GM18511 (cell line): ENCODE measurements around the gene ZDHHC15.
"Not testable (repeated sequence)": the region's sequence is repeated elsewhere in the genome, so short reads cannot be mapped to it uniquely, and the experiment has no call there.

Source experiments
- ATAC-seq: cut with Tn5 transposase; IDR thresholded peaks from one replicate; pipeline ENCODE4 v1.9.1; 2021; ENCODE audit warnings: mild to moderate bottlenecking, moderate library complexity; ENCODE audit not compliant: unreplicated experiment

The ZDHHC15 gene, protein sequence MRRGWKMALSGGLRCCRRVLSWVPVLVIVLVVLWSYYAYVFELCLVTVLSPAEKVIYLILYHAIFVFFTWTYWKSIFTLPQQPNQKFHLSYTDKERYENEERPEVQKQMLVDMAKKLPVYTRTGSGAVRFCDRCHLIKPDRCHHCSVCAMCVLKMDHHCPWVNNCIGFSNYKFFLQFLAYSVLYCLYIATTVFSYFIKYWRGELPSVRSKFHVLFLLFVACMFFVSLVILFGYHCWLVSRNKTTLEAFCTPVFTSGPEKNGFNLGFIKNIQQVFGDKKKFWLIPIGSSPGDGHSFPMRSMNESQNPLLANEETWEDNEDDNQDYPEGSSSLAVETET

DNA sequence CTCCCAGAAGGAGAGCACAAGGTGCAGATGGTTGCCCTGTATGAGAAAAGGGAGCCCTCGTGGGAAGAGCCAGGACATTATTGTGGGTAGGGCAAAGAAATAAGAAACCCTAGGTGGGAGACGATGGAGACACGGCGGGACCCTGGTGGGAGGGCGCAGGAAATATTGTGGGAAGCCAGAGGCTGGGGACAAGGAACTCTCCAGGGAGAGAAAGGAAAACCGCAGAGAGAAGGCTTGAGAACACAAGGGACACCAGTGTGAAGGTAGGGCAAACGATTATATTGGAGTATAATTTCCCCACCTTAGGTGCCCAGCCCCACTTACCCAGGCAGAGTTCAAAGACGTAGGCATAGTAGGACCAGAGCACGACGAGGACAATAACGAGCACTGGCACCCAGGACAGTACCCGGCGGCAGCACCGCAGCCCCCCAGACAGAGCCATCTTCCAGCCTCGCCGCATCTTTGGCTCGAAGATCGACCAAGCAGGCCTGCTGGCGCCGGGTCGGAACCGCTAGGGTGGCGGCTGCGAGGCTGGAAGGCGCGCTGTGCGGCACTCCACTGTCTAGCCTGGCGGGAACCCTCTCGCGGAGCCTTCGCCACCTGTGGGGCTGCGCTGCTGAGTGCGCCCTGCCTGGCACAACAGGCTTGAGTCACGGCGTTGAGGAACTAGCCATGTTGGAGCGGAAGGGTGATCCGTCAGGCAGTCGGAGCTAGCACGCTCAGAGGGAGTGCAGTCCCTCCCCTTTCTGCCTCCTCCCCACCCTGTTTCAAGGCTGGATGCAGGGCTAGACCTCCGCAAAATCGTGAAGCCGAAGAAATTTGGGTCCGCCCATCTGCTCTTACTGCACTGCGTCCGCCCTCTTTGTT is at the start of gene ZDHHC15:
Gene ZDHHC15 (minus strand): TSS at position 473 of the 867 bp plus-strand sequence. CDS start 13 bp downstream, at position 460.
- peak; percentile 48 for ATAC-seq

- ATAC-seq: not testable (repeated sequence)
Measured at GRCh38 chrX:75560544-75560943, 37.7 kb upstream of the ZDHHC15 start.

GRCh38 chrX:75547783-75548182 is 24.9 kb upstream of the ZDHHC15 start:
- ATAC-seq: no peak

GRCh38 chrX:75546724-75547511 is 24.1 kb upstream of the ZDHHC15 start:
- no peak for ATAC-seq

DNA sequence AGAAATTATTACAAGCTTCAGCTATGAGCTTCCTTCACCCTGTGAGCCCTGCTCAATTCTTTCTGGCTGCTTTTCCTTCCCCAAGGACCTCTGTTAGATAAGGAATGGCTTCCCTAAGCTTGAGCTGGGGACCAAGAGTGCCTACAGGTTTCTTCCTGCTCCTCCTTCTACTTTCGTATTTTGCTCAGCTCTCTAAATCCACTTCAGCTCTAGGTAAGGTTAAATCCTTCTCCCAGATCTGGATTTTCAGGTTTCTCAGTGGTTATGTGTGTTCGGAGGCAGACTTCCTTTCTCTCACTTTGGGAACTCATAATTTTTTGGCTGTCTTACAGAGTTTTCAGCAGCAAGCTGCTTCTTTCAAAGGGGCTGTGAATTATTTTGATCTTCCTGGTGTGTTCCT is 21.9 kb upstream of the ZDHHC15 start:
- no peak for ATAC-seq

- no peak for ATAC-seq
Measured at GRCh38 chrX:75483933-75484332, 38.9 kb downstream of the ZDHHC15 start.

DNA sequence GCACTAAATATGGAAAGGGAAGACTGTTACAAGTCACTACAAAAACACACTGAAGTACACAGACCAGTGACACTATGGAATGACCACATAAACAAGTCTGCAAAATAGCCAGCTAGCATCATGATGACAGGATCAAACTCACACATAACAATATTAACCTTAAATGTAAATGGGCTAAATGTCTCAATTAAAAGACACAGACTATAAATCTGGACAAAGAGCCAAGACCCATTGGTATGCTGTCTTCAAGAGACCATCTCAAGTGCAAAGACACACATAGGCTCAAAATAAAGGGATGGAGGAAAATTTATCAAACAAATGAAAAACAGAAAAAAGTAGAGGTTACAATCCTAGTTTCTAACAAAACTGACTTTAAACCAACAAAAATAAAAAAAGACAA is 61.1 kb downstream of the ZDHHC15 start:
- not testable (repeated sequence) for ATAC-seq

- ATAC-seq: no peak
Measured at GRCh38 chrX:75421688-75422230, 101.1 kb downstream of the ZDHHC15 start.

GRCh38 chrX:75407153-75407552 is 115.7 kb downstream of the ZDHHC15 start:
- not testable (repeated sequence) for ATAC-seq

GRCh38 chrX:75390470-75390869 is 132.4 kb downstream of the ZDHHC15 start:
- no peak for ATAC-seq

- no peak for ATAC-seq
Measured at GRCh38 chrX:75369721-75370120, 153.1 kb downstream of the ZDHHC15 start.

- ATAC-seq: no peak
Measured at GRCh38 chrX:75366861-75367260, 156.0 kb downstream of the ZDHHC15 start.

GRCh38 chrX:75365243-75365975 is 157.4 kb downstream of the ZDHHC15 start:
- ATAC-seq: no peak

DNA sequence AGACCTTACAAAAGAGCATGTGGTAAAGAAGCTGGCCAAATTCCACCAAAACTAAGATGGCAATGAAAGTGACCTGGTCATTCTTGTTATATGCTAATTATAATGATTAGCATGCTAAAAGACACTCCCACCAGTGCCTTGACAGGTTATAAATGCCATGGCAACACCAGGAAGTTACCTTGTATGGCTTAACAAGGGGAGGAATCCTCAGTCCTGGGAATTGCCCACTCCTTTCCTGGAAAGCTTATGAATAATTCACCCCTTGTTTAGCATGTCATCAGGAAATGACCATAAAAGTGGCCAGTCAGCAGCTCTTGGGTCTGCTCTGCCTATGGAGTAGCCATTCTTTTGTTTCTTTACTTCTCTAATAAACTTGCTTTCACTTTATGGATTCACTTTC is 161.0 kb downstream of the ZDHHC15 start:
- ATAC-seq: no peak

GRCh38 chrX:75348601-75349000 is 174.2 kb downstream of the ZDHHC15 start:
- ATAC-seq: not testable (repeated sequence)

DNA sequence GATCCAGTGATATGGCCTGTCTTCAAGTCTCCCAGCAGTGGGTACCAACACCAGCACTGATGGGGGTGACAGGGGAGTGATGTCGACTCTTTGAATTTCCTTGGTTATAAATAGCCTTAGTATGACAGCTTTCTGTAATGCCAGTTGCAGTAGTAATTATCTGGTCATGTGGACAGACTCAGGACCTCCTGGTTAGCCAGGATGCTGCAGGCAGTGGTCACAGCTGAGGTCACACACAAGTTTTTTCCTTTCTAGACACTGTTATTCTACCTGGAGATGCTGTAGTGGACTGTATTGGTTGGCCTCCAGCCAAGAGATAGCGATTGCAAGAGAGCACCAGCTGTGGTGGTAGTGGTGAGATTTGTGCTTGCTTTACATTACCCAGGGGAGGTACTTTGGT is 185.3 kb downstream of the ZDHHC15 start:
- no peak for ATAC-seq

GRCh38 chrX:75335127-75335458 is 187.7 kb downstream of the ZDHHC15 start:
- ATAC-seq: no peak

DNA sequence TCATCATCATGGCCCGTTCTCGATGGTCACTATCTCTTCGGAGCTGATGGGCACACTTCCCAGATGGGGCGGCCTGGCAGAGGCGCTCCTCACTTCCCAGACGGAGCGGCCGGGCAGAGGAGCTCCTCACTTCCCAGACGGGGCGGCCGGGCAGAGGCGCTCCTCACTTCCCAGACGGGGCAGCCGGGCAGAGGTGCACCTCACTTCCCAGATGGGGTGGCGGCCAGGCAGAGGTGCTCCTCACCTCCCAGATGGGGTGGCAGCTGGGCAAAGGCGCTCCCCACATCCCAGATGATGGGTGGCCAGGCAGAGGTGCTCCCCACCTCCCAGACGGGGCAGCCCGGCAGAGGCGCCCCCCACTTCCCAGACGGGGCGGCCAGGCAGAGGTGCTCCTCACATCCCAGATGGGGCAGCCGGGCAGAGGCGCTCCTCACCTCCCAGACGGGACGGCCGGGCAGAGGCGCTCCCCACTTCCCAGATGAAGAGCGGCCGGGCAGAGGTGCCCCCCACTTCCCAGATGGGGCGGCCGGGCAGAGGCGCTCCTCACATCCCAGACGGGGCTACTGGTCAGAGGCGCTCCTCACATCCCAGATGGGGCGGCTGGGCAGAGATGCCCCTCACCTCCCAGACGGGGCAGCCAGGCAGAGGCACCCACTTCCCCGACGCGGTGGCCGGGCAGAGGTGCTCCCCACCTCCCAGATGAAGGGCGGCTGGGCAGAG is 188.3 kb downstream of the ZDHHC15 start:
- ATAC-seq: not testable (repeated sequence)

DNA sequence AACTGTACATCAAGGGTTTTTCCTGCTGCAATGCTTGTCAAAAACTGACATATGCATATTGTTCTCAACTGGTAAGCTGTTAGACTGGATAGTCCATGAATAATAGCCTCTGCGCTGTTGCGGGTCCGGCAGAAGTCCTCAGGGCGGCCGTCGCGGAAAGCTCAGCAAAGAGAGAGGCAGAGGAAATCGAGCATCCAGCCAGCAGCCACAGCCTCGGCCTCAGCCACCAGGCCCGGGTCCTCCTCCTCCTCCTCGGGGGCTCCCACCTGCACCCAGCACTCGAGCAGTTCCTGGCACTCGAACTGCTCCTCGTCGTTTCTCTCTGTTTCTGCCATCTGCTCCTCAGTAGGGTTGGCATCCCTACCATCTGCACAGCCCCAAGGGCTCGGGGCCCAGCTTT is 195.2 kb downstream of the ZDHHC15 start:
- no peak for ATAC-seq
